ENCODE data around the gene SMIM29. TPM values are rescaled to one million over a fixed set of nuclear protein-coding genes. Genes with fewer than 3 reads are reported as not detected.

SMIM29 gene
- total RNA-seq: 9.2 TPM

- peak; percentile 85 to 98 for DNase-seq (ENCODE audit: low spot score in 2 of 2)
- H3K36me3 ChIP-seq: no peaks in the 10 kb centered on the region
- H3K9me3 ChIP-seq: no peaks in the 10 kb centered on the region
- H3K27ac ChIP-seq: peak within 1 kb of the TSS; percentile 86 to 88
- TF ChIP-seq, protein P1, sequence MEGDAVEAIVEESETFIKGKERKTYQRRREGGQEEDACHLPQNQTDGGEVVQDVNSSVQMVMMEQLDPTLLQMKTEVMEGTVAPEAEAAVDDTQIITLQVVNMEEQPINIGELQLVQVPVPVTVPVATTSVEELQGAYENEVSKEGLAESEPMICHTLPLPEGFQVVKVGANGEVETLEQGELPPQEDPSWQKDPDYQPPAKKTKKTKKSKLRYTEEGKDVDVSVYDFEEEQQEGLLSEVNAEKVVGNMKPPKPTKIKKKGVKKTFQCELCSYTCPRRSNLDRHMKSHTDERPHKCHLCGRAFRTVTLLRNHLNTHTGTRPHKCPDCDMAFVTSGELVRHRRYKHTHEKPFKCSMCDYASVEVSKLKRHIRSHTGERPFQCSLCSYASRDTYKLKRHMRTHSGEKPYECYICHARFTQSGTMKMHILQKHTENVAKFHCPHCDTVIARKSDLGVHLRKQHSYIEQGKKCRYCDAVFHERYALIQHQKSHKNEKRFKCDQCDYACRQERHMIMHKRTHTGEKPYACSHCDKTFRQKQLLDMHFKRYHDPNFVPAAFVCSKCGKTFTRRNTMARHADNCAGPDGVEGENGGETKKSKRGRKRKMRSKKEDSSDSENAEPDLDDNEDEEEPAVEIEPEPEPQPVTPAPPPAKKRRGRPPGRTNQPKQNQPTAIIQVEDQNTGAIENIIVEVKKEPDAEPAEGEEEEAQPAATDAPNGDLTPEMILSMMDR (IDR thresholded peaks at IDR 0.05): peak; percentile 96 to 98 (median 97)
- peak within 1 kb of the TSS; percentile 73 to 89 for H3K4me3 ChIP-seq
- H3K4me1 ChIP-seq: peaks cover 5 to 16% of the 10 kb centered on the region in 2 donors
- intact Hi-C loops (cut with DNase I): loop anchor here (1.0 to 10.0 kb wide), 9 partner anchors 25 to 1476 kb away; partner anchors contain the start of genes NUDT3 and SNRPC
- no peaks in the 10 kb centered on the region for H3K27me3 ChIP-seq
These were observed at the start of gene SMIM29 for GRCh38 chr6:34248727-34249468. SMIM29 (minus strand) TSS chr6:34249006; CDS start chr6:34247791, 1,215 bp downstream.

- Histone ChIP-seq H3K4me3 (no peak overlapping the region), H3K27me3 (no peaks in the 10 kb centered on the region), H3K36me3 (peaks cover 11 to 28% of the 10 kb centered on the region in 2 donors), H3K4me1 (peaks cover 12 to 17% of the 10 kb centered on the region in 2 donors), H3K9me3 (no peaks in the 10 kb centered on the region), H3K27ac (no peak overlapping the region)
- intact Hi-C loops (cut with DNase I): no loop called here
- TF ChIP-seq, protein P1 (IDR thresholded peaks at IDR 0.05): no peak
- no peak for DNase-seq (ENCODE audit: low spot score in 2 of 2)
These were observed 46.9 kb upstream of the SMIM29 start for GRCh38 chr6:34295721-34296120.

DNA sequence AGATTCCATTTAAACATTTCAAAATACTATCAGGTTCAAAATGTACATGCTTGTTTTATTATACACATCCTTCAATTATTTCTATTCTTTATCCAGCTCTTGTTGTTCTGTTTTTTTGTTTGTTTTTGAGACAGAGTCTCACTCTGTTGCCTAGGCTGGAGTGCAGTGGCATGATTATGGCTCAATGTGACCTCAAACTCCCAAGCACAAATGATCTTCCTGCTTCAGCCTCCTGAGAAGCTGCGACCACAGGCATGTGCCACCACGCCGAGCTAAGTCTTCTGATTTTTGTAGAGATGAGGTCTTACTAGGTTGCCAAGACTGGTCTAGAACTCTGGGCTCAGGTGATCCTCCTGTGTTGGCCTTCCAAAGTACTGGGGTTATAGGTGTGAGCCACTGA, 44.1 kb upstream of the SMIM29 start:
- Histone ChIP-seq H3K27ac (no peak overlapping the region), H3K36me3 (peaks cover 14 to 31% of the 10 kb centered on the region in 2 donors), H3K4me1 (peaks cover 3 to 6% of the 10 kb centered on the region in 2 donors), H3K9me3 (no peaks in the 10 kb centered on the region), H3K4me3 (no peak overlapping the region), H3K27me3 (no peaks in the 10 kb centered on the region)
- TF ChIP-seq, protein P1 (IDR thresholded peaks at IDR 0.05): no peak
- intact Hi-C loops (cut with DNase I): no loop called here
- DNase-seq (ENCODE audit: low spot score in 2 of 2): no peak

DNA sequence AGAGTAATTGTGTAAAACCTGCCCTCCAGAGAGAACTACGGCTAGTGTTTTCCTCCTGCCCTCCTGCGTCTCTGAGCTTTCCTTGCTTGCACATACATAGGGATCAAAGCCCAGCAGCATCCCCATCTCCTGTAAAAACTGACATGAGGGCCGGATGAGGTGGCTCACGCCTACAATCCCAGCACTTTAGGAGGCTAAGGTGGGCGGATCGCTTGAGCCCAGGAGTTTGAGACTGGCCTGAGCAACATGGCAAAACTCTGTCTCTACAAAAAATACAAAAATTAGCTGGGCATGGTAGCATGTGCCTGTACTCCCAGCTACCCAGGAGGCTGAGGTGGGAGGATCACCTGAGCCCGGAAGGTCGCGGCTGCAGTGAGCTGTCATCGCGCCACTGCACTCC, 40.3 kb upstream of the SMIM29 start:
- Histone ChIP-seq H3K27ac (no peak overlapping the region), H3K36me3 (peaks cover 12 to 39% of the 10 kb centered on the region in 2 donors), H3K27me3 (no peaks in the 10 kb centered on the region), H3K4me3 (no peak overlapping the region), H3K9me3 (no peaks in the 10 kb centered on the region), H3K4me1 (peaks cover 0 to 2% of the 10 kb centered on the region in 2 donors)
- TF ChIP-seq, protein P1 (IDR thresholded peaks at IDR 0.05): no peak
- intact Hi-C loops (cut with DNase I): no loop called here
- no peak for DNase-seq (ENCODE audit: low spot score in 2 of 2)

- Histone ChIP-seq H3K27ac (no peak overlapping the region), H3K27me3 (no peaks in the 10 kb centered on the region), H3K4me1 (peaks cover 0 to 2% of the 10 kb centered on the region in 2 donors), H3K4me3 (no peak overlapping the region), H3K36me3 (peaks cover 12 to 34% of the 10 kb centered on the region in 2 donors), H3K9me3 (no peaks in the 10 kb centered on the region)
- no peak for DNase-seq (ENCODE audit: low spot score in 2 of 2)
- TF ChIP-seq, protein P1 (IDR thresholded peaks at IDR 0.05): no peak
- intact Hi-C loops (cut with DNase I): no loop called here
These were observed 39.8 kb upstream of the SMIM29 start for GRCh38 chr6:34288581-34288980.

Data from ascending aorta (tissue), 2 donors.